ENCODE measurements around the gene ZNF367.

DNA sequence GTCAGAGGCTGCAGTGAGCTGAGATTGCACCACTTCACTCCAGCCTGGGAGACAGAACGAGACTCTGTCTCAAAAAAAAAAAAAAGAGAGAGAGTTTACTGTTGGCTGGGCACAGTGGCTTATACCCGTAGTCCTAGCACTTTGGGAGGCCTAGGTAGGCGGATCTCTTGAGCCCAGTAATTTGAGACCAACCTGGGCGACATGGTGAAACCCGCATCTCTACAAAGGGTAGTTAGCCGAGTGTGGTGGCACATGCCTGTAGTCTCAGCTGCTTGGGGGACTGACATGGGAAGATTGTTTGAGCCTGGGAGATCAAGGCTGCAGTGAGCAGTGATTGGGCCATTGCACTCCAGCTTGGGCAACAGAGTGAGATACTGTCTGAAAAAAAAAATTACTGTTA is 44.4 kb upstream of the ZNF367 start:
- TF ChIP-seq, protein P1, sequence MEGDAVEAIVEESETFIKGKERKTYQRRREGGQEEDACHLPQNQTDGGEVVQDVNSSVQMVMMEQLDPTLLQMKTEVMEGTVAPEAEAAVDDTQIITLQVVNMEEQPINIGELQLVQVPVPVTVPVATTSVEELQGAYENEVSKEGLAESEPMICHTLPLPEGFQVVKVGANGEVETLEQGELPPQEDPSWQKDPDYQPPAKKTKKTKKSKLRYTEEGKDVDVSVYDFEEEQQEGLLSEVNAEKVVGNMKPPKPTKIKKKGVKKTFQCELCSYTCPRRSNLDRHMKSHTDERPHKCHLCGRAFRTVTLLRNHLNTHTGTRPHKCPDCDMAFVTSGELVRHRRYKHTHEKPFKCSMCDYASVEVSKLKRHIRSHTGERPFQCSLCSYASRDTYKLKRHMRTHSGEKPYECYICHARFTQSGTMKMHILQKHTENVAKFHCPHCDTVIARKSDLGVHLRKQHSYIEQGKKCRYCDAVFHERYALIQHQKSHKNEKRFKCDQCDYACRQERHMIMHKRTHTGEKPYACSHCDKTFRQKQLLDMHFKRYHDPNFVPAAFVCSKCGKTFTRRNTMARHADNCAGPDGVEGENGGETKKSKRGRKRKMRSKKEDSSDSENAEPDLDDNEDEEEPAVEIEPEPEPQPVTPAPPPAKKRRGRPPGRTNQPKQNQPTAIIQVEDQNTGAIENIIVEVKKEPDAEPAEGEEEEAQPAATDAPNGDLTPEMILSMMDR (IDR thresholded peaks at IDR 0.05), result no peak
- TF ChIP-seq POLR2A (IDR thresholded peaks at IDR 0.05), result no peak

Data from uterus (tissue), 2 donors.